GM06990 (cell line): ENCODE data around the gene APC.

Source experiments
- DNase-seq: peaks from one replicate; pipeline ENCODE4 v3.0.0-alpha.2; 2011; ENCODE audit not compliant: insufficient read length; ENCODE audit errors: extremely low read depth
- H3K27me3 ChIP-seq: replicated peaks from 2 replicates; pipeline ENCODE4 v1.6.0; 2011; ENCODE audit warnings: low read length; ENCODE audit not compliant: control insufficient read depth, insufficient read depth
- H3K36me3 ChIP-seq: 2 replicates; pipeline ENCODE4 v1.5.1; 2011; ENCODE audit warnings: low read length; ENCODE audit not compliant: control insufficient read depth, insufficient read depth
- H3K4me3 ChIP-seq: replicated peaks from 2 replicates; pipeline ENCODE4 v1.5.1; 2011; ENCODE audit warnings: low read depth, mild to moderate bottlenecking, control low read depth, low read length
- CTCF ChIP-seq: IDR thresholded peaks from 2 replicates; pipeline ENCODE4 v1.5.1; 2011; ENCODE audit warnings: low read length, control low read depth, mild to moderate bottlenecking, inconsistent platforms; ENCODE audit not compliant: insufficient read depth, poor library complexity, severe bottlenecking

APC gene

GRCh38 chr5:112800891-112801290 is 63.2 kb downstream of the APC start:
- TF ChIP-seq CTCF = no peak
- no peaks in the 10 kb centered on the region for H3K36me3 ChIP-seq
- DNase-seq = no peak

GRCh38 chr5:112811023-112811422 is 73.3 kb downstream of the APC start:
- H3K36me3 ChIP-seq = peaks cover 2% of the 10 kb centered on the region
- no peak overlapping the region for H3K4me3 ChIP-seq
- no peak for DNase-seq
- no peaks in the 10 kb centered on the region for H3K27me3 ChIP-seq
- TF ChIP-seq CTCF = no peak

More at GRCh38 chr5:112800891-112801290, 63.2 kb downstream of the APC start:
- H3K27me3 ChIP-seq = no peaks in the 10 kb centered on the region
- H3K4me3 ChIP-seq = no peak overlapping the region

- peaks cover 2% of the 10 kb centered on the region for H3K36me3 ChIP-seq
- DNase-seq = no peak
- H3K4me3 ChIP-seq = no peak overlapping the region
- no peaks in the 10 kb centered on the region for H3K27me3 ChIP-seq
- TF ChIP-seq CTCF = no peak
Measured at GRCh38 chr5:112812549-112812948, 74.9 kb downstream of the APC start.

- H3K4me3 ChIP-seq = no peak overlapping the region
- no peak for TF ChIP-seq CTCF
- no peak for DNase-seq
- no peaks in the 10 kb centered on the region for H3K27me3 ChIP-seq
- H3K36me3 ChIP-seq = peaks cover 6% of the 10 kb centered on the region
Measured at GRCh38 chr5:112820246-112820645, 82.6 kb downstream of the APC start.

GRCh38 chr5:112822456-112822855 is 84.8 kb downstream of the APC start:
- Histone ChIP-seq H3K27me3 (no peaks in the 10 kb centered on the region), H3K4me3 (no peak overlapping the region), H3K36me3 (peaks cover 5% of the 10 kb centered on the region)
- DNase-seq = no peak
- TF ChIP-seq CTCF = no peak

GRCh38 chr5:112823181-112823580 is 85.5 kb downstream of the APC start:
- peaks cover 5% of the 10 kb centered on the region for H3K36me3 ChIP-seq
- TF ChIP-seq CTCF = no peak
- H3K27me3 ChIP-seq = no peaks in the 10 kb centered on the region
- no peak for DNase-seq
- no peak overlapping the region for H3K4me3 ChIP-seq
